HEK293 (cell line): ENCODE data around the gene MYOZ3.
A peak's percentile ranks its signal among the peaks of the same experiment; 100 is the strongest.

Source experiments
- CTCF ChIA-PET: fragments of 350-600 bp; formaldehyde crosslinking; extraction: SDS; loops from one replicate; lab custom pipeline; 2021; ENCODE audit warnings: antibody characterized with exemption; lab: Yijun Ruan, JAX
- POLR2A ChIA-PET: fragments of 300-600 bp; formaldehyde crosslinking; extraction: SDS; loops from one replicate; lab custom pipeline; 2020; ENCODE audit warnings: antibody characterized with exemption, inconsistent platforms; lab: Yijun Ruan, JAX
- H3K27ac ChIP-seq: fragments of 200-500 bp; sonication (Bioruptor generic); 2 replicates; pipeline ENCODE4 v1.5.1; 2014; ENCODE audit warnings: low read depth, low read length, control low read depth, inconsistent platforms; ENCODE audit errors: extremely low read depth
- H3K36me3 ChIP-seq, 2 experiments: fragments of 200-500 bp in 1 of 2; sonication (Bioruptor generic) in 1 of 2; 1 replicate in 1 of 2; 2 replicates in 1 of 2; pipeline ENCODE4 v1.5.1; 2014 to 2017; ENCODE audit warnings: inconsistent platforms in 2 of 2, low read length in 2 of 2; ENCODE audit not compliant: control insufficient read depth in 2 of 2, insufficient read depth in 1 of 2
- H3K4me1 ChIP-seq: fragments of 200-500 bp; sonication (Bioruptor generic); 2 replicates; pipeline ENCODE4 v1.5.1; 2014; ENCODE audit warnings: mild to moderate bottlenecking, low read length, inconsistent platforms; ENCODE audit not compliant: control insufficient read depth, insufficient read depth
- H3K4me3 ChIP-seq: 2 replicates; pipeline ENCODE4 v1.5.1; 2011; ENCODE audit warnings: low read depth, mild to moderate bottlenecking, control low read depth, low read length, moderate library complexity
- H3K9me3 ChIP-seq: fragments of 200-500 bp; sonication (Bioruptor generic); 2 replicates; pipeline ENCODE4 v1.5.1; 2014; ENCODE audit warnings: low read depth, low read length, inconsistent platforms; ENCODE audit not compliant: control insufficient read depth, insufficient read depth
- KLF9 ChIP-seq: fragments of 450-650 bp; formaldehyde crosslinking; IDR thresholded peaks from 2 replicates; pipeline ENCODE4 v1.5.1; 2016; ENCODE audit warnings: missing biosample characterization, missing genetic modification characterization, low read depth
- RBAK ChIP-seq: fragments of 450-650 bp; formaldehyde crosslinking; IDR thresholded peaks from 2 replicates; pipeline ENCODE4 v1.5.1; 2016; ENCODE audit warnings: missing biosample characterization, missing genetic modification characterization
- SP3 ChIP-seq: fragments of 450-650 bp; formaldehyde crosslinking; IDR thresholded peaks from 2 replicates; pipeline ENCODE4 v1.5.1; 2016; ENCODE audit warnings: missing biosample characterization, missing genetic modification characterization
- ZBTB20 ChIP-seq: fragments of 450-650 bp; formaldehyde crosslinking; IDR thresholded peaks from 2 replicates; pipeline ENCODE4 v1.5.1; 2016; ENCODE audit warnings: missing biosample characterization, missing genetic modification characterization
- ZFP3 ChIP-seq: fragments of 450-650 bp; formaldehyde crosslinking; IDR thresholded peaks from 2 replicates; pipeline ENCODE4 v1.5.1; 2016; ENCODE audit warnings: low read depth, missing biosample characterization, missing genetic modification characterization
- ZFP41 ChIP-seq: fragments of 450-650 bp; formaldehyde crosslinking; IDR thresholded peaks from 2 replicates; pipeline ENCODE4 v1.5.1; 2016; ENCODE audit warnings: missing biosample characterization, missing genetic modification characterization, borderline replicate concordance
- ZNF140 ChIP-seq: fragments of 450-650 bp; formaldehyde crosslinking; IDR thresholded peaks from 2 replicates; pipeline ENCODE4 v1.5.1; 2016; ENCODE audit warnings: missing biosample characterization, missing genetic modification characterization
- ZNF16 ChIP-seq: fragments of 450-650 bp; formaldehyde crosslinking; IDR thresholded peaks from 2 replicates; pipeline ENCODE4 v1.5.1; 2016; ENCODE audit warnings: low read depth, missing biosample characterization, missing genetic modification characterization
- ZNF169 ChIP-seq: fragments of 450-650 bp; formaldehyde crosslinking; IDR thresholded peaks from 2 replicates; pipeline ENCODE4 v1.5.1; 2016; ENCODE audit warnings: missing biosample characterization, missing genetic modification characterization
- ZNF19 ChIP-seq: fragments of 450-650 bp; formaldehyde crosslinking; IDR thresholded peaks from 2 replicates; pipeline ENCODE4; 2016; ENCODE audit warnings: missing biosample characterization, missing genetic modification characterization, low read depth
- ZNF585B ChIP-seq: fragments of 450-650 bp; formaldehyde crosslinking; IDR thresholded peaks from 2 replicates; pipeline ENCODE4 v1.5.1; 2016; ENCODE audit warnings: missing biosample characterization, missing genetic modification characterization
- ZNF785 ChIP-seq: fragments of 450-650 bp; formaldehyde crosslinking; IDR thresholded peaks from 2 replicates; pipeline ENCODE4 v1.5.1; 2016; ENCODE audit warnings: missing biosample characterization, missing genetic modification characterization
- ZNF792 ChIP-seq: fragments of 450-650 bp; formaldehyde crosslinking; IDR thresholded peaks from 2 replicates; pipeline ENCODE4 v1.5.1; 2016; ENCODE audit warnings: missing biosample characterization, missing genetic modification characterization
- TF ChIP-seq, protein P1 (sequence below): fragments of 450-650 bp; formaldehyde crosslinking; optimal IDR thresholded peaks from 2 replicates; pipeline ENCODE3; 2016; ENCODE audit warnings: missing biosample characterization, mild to moderate bottlenecking, missing genetic modification characterization
- TF ChIP-seq, protein P2 (sequence below): fragments of 450-650 bp; formaldehyde crosslinking; IDR thresholded peaks from 2 replicates; pipeline ENCODE4 v1.5.1; 2016; ENCODE audit warnings: missing biosample characterization, missing genetic modification characterization
- TF ChIP-seq, protein P3 (sequence below): fragments of 450-650 bp; formaldehyde crosslinking; IDR thresholded peaks from 2 replicates; pipeline ENCODE4 v1.5.1; 2016; ENCODE audit warnings: missing biosample characterization, missing genetic modification characterization
- TF ChIP-seq, protein P4 (sequence below): fragments of 450-650 bp; formaldehyde crosslinking; IDR thresholded peaks from 2 replicates; pipeline ENCODE4 v1.5.1; 2016; ENCODE audit warnings: missing biosample characterization, missing genetic modification characterization
- TF ChIP-seq, protein P5 (sequence below): fragments of 450-650 bp; formaldehyde crosslinking; IDR thresholded peaks from 2 replicates; pipeline ENCODE4 v1.5.1; 2016; ENCODE audit warnings: missing biosample characterization, missing genetic modification characterization
- TF ChIP-seq, protein P6 (sequence below): fragments of 450-650 bp; formaldehyde crosslinking; IDR thresholded peaks from 2 replicates; pipeline ENCODE4 v1.5.1; 2016; ENCODE audit warnings: missing biosample characterization, missing genetic modification characterization

Gene MYOZ3

DNA sequence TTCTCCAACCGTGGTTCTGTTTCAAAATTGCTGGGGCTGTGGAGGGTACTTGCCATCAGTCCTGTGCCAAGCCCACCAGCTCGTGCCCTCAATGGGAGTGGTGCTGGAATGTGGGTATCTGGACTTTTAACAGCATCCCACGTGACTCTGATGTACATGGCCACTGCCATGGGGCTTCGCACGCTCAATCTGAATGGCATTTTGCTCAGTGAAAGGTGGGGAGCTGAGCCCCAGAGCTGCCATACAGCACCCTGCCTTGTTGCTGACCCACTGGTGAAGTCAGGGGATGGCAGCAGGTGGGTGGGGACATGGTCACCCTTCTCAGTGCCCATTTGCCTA is 37.2 kb upstream of the MYOZ3 start:
- Histone ChIP-seq H3K27ac (no peak overlapping the region), H3K9me3 (no peaks in the 10 kb centered on the region), H3K4me3 (no peak overlapping the region), H3K4me1 (peaks cover 3% of the 10 kb centered on the region), H3K36me3 (no peaks in the 10 kb centered on the region)
- no peak for TF ChIP-seq ZNF785 (tag by site-specific recombination)
- TF ChIP-seq ZNF16 (tag by site-specific recombination), result no peak
- TF ChIP-seq ZNF585B (tag by site-specific recombination), result no peak
- ChIA-PET POLR2A (no interaction called here), CTCF (no interaction called here)

DNA sequence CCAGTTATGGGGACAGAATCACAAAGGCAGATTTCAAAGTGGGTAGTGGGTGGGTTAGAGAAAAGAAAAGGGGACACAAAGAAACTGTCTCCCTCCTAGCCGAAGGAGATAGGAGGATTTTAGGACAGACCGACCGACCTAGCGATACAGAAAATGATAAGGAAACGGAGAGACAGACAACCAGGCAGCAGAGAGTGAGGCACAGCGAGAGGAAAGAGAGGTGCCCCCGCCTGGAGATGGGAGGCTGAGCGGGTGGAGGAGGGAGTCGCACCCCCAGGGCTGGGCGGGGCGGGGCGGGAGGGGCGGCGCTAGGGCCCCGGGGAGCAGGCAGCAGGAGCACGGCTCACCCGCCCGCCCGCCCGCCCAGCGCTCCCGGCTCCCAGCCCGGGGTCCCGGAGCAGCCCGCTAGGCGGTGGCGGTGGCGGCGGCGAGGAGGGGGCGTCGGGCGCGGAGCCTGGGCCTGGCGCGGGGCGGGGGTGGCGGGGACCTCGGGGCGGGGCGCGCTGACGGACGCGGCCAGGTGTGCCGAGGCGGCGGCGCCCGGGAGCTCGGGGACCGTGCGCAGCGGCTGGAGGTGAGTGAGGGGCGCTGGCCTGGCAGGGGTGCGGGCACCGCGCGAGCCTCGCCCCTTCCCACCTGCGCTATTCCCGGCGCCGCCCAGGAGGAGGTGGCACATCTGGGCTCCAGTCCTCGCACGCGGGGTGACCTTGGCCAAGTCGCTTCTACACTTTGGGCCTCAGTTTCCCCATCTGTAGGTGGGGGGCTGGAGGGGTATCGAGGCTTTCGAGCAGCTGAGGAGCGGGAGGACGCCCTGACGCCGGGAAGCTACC is 36.5 kb upstream of the MYOZ3 start:
- H3K9me3 ChIP-seq, result no peaks in the 10 kb centered on the region
- H3K4me1 ChIP-seq, result peaks cover 3% of the 10 kb centered on the region
- peak overlapping the region; percentile 47 for H3K4me3 ChIP-seq
- no peaks in the 10 kb centered on the region for H3K36me3 ChIP-seq
- CTCF ChIA-PET, result interaction anchor here (0.6 kb wide), 1 partner anchor 83 kb away, joined by 3 read pairs; no protein-coding TSS in a partner anchor
- POLR2A ChIA-PET, result no interaction called here
- no peak overlapping the region; the same call in 1 of the 2 replicates for H3K27ac ChIP-seq
- TF ChIP-seq, protein P1, sequence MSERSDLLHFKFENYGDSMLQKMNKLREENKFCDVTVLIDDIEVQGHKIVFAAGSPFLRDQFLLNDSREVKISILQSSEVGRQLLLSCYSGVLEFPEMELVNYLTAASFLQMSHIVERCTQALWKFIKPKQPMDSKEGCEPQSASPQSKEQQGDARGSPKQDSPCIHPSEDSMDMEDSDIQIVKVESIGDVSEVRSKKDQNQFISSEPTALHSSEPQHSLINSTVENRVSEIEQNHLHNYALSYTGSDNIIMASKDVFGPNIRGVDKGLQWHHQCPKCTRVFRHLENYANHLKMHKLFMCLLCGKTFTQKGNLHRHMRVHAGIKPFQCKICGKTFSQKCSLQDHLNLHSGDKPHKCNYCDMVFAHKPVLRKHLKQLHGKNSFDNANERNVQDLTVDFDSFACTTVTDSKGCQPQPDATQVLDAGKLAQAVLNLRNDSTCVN (tag by site-specific recombination), result peak; percentile 30
- TF ChIP-seq ZNF169 (tag by site-specific recombination) (no peak), SP3 (peak; percentile 34; the same call in 1 of the 2 replicates), ZBTB20 (tag by site-specific recombination) (peak; percentile 23; the same call in 1 of the 2 replicates), RBAK (no peak), ZFP41 (tag by site-specific recombination) (no peak), ZNF19 (tag by site-specific recombination) (no peak), KLF9 (tag by site-specific recombination) (peak; percentile 70), ZNF792 (tag by site-specific recombination) (no peak), ZFP3 (tag by site-specific recombination) (no peak), ZNF140 (no peak)
- TF ChIP-seq, protein P2, sequence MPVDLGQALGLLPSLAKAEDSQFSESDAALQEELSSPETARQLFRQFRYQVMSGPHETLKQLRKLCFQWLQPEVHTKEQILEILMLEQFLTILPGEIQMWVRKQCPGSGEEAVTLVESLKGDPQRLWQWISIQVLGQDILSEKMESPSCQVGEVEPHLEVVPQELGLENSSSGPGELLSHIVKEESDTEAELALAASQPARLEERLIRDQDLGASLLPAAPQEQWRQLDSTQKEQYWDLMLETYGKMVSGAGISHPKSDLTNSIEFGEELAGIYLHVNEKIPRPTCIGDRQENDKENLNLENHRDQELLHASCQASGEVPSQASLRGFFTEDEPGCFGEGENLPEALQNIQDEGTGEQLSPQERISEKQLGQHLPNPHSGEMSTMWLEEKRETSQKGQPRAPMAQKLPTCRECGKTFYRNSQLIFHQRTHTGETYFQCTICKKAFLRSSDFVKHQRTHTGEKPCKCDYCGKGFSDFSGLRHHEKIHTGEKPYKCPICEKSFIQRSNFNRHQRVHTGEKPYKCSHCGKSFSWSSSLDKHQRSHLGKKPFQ (tag by site-specific recombination), result no peak
- TF ChIP-seq, protein P3, sequence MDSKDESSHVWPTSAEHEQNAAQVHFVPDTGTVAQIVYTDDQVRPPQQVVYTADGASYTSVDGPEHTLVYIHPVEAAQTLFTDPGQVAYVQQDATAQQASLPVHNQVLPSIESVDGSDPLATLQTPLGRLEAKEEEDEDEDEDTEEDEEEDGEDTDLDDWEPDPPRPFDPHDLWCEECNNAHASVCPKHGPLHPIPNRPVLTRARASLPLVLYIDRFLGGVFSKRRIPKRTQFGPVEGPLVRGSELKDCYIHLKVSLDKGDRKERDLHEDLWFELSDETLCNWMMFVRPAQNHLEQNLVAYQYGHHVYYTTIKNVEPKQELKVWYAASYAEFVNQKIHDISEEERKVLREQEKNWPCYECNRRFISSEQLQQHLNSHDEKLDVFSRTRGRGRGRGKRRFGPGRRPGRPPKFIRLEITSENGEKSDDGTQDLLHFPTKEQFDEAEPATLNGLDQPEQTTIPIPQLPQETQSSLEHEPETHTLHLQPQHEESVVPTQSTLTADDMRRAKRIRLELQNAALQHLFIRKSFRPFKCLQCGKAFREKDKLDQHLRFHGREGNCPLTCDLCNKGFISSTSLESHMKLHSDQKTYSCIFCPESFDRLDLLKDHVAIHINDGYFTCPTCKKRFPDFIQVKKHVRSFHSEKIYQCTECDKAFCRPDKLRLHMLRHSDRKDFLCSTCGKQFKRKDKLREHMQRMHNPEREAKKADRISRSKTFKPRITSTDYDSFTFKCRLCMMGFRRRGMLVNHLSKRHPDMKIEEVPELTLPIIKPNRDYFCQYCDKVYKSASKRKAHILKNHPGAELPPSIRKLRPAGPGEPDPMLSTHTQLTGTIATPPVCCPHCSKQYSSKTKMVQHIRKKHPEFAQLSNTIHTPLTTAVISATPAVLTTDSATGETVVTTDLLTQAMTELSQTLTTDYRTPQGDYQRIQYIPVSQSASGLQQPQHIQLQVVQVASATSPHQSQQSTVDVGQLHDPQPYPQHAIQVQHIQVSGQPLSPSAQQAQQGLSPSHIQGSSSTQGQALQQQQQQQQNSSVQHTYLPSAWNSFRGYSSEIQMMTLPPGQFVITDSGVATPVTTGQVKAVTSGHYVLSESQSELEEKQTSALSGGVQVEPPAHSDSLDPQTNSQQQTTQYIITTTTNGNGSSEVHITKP (tag by site-specific recombination), result peak; percentile 52; the same call in 1 of the 2 replicates
- TF ChIP-seq, protein P4, sequence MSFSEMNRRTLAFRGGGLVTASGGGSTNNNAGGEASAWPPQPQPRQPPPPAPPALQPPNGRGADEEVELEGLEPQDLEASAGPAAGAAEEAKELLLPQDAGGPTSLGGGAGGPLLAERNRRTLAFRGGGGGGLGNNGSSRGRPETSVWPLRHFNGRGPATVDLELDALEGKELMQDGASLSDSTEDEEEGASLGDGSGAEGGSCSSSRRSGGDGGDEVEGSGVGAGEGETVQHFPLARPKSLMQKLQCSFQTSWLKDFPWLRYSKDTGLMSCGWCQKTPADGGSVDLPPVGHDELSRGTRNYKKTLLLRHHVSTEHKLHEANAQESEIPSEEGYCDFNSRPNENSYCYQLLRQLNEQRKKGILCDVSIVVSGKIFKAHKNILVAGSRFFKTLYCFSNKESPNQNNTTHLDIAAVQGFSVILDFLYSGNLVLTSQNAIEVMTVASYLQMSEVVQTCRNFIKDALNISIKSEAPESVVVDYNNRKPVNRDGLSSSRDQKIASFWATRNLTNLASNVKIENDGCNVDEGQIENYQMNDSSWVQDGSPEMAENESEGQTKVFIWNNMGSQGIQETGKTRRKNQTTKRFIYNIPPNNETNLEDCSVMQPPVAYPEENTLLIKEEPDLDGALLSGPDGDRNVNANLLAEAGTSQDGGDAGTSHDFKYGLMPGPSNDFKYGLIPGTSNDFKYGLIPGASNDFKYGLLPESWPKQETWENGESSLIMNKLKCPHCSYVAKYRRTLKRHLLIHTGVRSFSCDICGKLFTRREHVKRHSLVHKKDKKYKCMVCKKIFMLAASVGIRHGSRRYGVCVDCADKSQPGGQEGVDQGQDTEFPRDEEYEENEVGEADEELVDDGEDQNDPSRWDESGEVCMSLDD (tag by site-specific recombination), result no peak
- TF ChIP-seq, protein P5, sequence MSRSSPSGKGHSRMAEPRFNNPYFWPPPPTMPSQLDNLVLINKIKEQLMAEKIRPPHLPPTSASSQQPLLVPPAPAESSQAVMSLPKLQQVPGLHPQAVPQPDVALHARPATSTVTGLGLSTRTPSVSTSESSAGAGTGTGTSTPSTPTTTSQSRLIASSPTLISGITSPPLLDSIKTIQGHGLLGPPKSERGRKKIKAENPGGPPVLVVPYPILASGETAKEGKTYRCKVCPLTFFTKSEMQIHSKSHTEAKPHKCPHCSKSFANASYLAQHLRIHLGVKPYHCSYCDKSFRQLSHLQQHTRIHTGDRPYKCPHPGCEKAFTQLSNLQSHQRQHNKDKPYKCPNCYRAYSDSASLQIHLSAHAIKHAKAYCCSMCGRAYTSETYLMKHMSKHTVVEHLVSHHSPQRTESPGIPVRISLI (tag by site-specific recombination), result no peak
- TF ChIP-seq, protein P6, sequence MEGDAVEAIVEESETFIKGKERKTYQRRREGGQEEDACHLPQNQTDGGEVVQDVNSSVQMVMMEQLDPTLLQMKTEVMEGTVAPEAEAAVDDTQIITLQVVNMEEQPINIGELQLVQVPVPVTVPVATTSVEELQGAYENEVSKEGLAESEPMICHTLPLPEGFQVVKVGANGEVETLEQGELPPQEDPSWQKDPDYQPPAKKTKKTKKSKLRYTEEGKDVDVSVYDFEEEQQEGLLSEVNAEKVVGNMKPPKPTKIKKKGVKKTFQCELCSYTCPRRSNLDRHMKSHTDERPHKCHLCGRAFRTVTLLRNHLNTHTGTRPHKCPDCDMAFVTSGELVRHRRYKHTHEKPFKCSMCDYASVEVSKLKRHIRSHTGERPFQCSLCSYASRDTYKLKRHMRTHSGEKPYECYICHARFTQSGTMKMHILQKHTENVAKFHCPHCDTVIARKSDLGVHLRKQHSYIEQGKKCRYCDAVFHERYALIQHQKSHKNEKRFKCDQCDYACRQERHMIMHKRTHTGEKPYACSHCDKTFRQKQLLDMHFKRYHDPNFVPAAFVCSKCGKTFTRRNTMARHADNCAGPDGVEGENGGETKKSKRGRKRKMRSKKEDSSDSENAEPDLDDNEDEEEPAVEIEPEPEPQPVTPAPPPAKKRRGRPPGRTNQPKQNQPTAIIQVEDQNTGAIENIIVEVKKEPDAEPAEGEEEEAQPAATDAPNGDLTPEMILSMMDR (tag by site-specific recombination), result 0 out of 2 replicates have a peak, but pooled peaks have one; percentile 10
